ENCODE data around the gene R3HDM2. TPM values are rescaled to one million over a fixed set of nuclear protein-coding genes. Genes with fewer than 3 reads are reported as not detected.

The R3HDM2 gene
- polyA plus RNA-seq, 1 donor from 2014 or later = 11.1 TPM

DNA sequence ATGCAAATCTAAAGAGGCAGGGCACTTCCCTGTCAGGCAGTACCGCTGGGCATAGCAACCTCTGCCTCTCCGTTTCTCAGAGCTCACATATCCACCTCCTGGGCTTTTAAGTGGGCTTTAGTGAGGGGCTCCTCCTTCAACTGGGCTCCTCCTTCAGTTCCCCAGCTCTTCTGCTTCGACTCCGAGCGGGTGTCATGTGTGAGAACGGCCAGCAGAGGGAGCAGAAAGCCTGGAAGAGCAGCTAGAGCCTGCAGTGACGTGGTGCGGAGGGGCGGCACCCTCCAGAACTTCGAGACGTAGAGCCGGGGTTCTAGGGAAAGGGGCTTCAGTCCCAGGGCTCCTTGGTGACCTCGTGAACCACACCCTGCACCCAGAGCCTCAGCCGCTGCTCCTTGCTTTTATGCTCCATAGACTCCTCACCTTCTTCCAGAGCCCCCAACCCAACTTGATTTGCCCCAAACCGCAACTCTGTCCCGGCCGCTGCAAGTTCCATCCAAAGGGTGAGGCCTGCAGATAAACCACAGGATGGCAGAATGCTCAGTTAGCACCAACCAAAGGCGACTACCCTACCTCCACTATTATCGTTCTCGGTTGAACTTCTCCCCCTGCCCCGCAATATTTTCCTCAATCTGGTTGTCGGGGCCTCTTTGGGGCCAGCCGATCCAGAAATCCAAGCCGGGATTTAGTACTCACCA, 28.4 kb upstream of the R3HDM2 start:
- Histone ChIP-seq H3F3A (ENCODE audit: insufficient read depth, low read length, poor library complexity, severe bottlenecking) (no peaks in the 10 kb centered on the region), H3K9me3 (ENCODE audit: low read length) (no peaks in the 10 kb centered on the region), H3K4me2 (ENCODE audit: low read length) (peak overlapping the region; percentile 90), H2AFZ (ENCODE audit: low read depth, low read length) (no peak overlapping the region), H4K20me1 (ENCODE audit: insufficient read depth) (no peaks in the 10 kb centered on the region), H3K27ac (ENCODE audit: low read length) (no peak overlapping the region), H3K9ac (ENCODE audit: low read length) (peak overlapping the region; percentile 25), H3K4me3 (ENCODE audit: low read length) (peak overlapping the region; percentile 67), H3K36me3 (ENCODE audit: insufficient read depth, low read length) (no peaks in the 10 kb centered on the region), H3K9me2 (ENCODE audit: insufficient read depth, low read length) (no peaks in the 10 kb centered on the region), H3K79me2 (replicated peaks; ENCODE audit: insufficient read depth, low read length) (no peaks in the 10 kb centered on the region), H3K27me3 (ENCODE audit: insufficient read depth, low read depth, low read length) (peaks cover 39% of the 10 kb centered on the region)
- no peak for TF ChIP-seq EP300 (conservative IDR thresholded peaks at IDR 0.05; ENCODE audit: poor library complexity, severe bottlenecking)
- TF ChIP-seq CTCF (IDR thresholded peaks at IDR 0.05; ENCODE audit: poor library complexity, severe bottlenecking) = peak; percentile 97
- TF ChIP-seq SMC3 (conservative IDR thresholded peaks at IDR 0.05; ENCODE audit: poor library complexity) = peak; percentile 85
- TF ChIP-seq RAD21 (conservative IDR thresholded peaks at IDR 0.05) = peak; percentile 87
- TF ChIP-seq POLR2AphosphoS5 (IDR thresholded peaks at IDR 0.05) = no peak
- TF ChIP-seq MXI1 (conservative IDR thresholded peaks at IDR 0.05; ENCODE audit: poor library complexity, severe bottlenecking) = peak; percentile 11
- TF ChIP-seq TAF1 (IDR thresholded peaks at IDR 0.05; ENCODE audit: low read depth) = no peak
- TF ChIP-seq EZH2 (IDR thresholded peaks at IDR 0.05; ENCODE audit: borderline replicate concordance, insufficient read depth, low read length, poor library complexity, severe bottlenecking) = no peak

DNA sequence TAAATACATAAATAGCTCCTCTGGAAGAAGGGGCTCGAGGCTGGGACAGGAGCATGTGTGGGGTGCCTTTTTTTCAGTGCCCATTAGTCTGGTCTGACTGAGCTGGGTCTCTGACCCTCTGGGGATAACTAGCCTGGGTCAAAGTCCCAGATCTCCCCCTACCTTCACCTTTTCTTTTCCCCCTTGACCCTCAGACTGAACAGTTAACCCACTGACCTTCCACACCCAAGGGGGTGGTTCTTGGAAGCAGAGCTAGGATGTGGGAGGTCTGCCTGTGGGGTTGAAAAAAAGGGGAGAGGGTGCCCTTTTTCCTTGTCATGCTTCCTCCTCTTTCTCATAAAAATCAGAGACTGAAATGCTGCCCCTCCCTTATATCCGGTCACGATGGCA, 27.8 kb upstream of the R3HDM2 start:
- no peaks in the 10 kb centered on the region for H3F3A ChIP-seq (ENCODE audit: insufficient read depth, low read length, poor library complexity, severe bottlenecking)
- H2AFZ ChIP-seq (ENCODE audit: low read depth, low read length) = no peak overlapping the region
- H3K4me2 ChIP-seq (ENCODE audit: low read length) = no peak overlapping the region
- peaks cover 39% of the 10 kb centered on the region for H3K27me3 ChIP-seq (ENCODE audit: insufficient read depth, low read depth, low read length)
- no peaks in the 10 kb centered on the region for H3K9me2 ChIP-seq (ENCODE audit: insufficient read depth, low read length)
- no peaks in the 10 kb centered on the region for H4K20me1 ChIP-seq (ENCODE audit: insufficient read depth)
- H3K4me3 ChIP-seq (ENCODE audit: low read length) = peak overlapping the region; percentile 67
- no peaks in the 10 kb centered on the region for H3K9me3 ChIP-seq (ENCODE audit: low read length)
- H3K79me2 ChIP-seq (replicated peaks; ENCODE audit: insufficient read depth, low read length) = no peaks in the 10 kb centered on the region
- H3K36me3 ChIP-seq (ENCODE audit: insufficient read depth, low read length) = no peaks in the 10 kb centered on the region
- H3K9ac ChIP-seq (ENCODE audit: low read length) = peak overlapping the region; percentile 25
- TF ChIP-seq SMC3 (conservative IDR thresholded peaks at IDR 0.05; ENCODE audit: poor library complexity) (no peak), MXI1 (conservative IDR thresholded peaks at IDR 0.05; ENCODE audit: poor library complexity, severe bottlenecking) (no peak), RAD21 (conservative IDR thresholded peaks at IDR 0.05) (no peak), EZH2 (IDR thresholded peaks at IDR 0.05; ENCODE audit: borderline replicate concordance, insufficient read depth, low read length, poor library complexity, severe bottlenecking) (no peak), CTCF (IDR thresholded peaks at IDR 0.05; ENCODE audit: poor library complexity, severe bottlenecking) (no peak), TAF1 (IDR thresholded peaks at IDR 0.05; ENCODE audit: low read depth) (no peak)
- H3K27ac ChIP-seq (ENCODE audit: low read length) = no peak overlapping the region

All from neural cell (in vitro differentiated cells).